ENCODE measurements around the gene CCDC91. TPM values are rescaled to one million over a fixed set of nuclear protein-coding genes. Genes with fewer than 3 reads are reported as not detected.

CCDC91 gene
- total RNA-seq, 4 donors from 2014 or later, result 19.0 to 38.1 (median 23.1) TPM

GRCh38 chr12:28217805-28218204 is 27.5 kb downstream of the CCDC91 start:
- TF ChIP-seq POLR2AphosphoS5 (IDR thresholded peaks at IDR 0.05) (no peak), CTCF (IDR thresholded peaks at IDR 0.05) (no peak), POLR2A (IDR thresholded peaks at IDR 0.05) (no peak), EP300 (IDR thresholded peaks at IDR 0.05) (no peak)
- 84% methylated on average over 2 of the region's 2 CpGs for WGBS

DNA sequence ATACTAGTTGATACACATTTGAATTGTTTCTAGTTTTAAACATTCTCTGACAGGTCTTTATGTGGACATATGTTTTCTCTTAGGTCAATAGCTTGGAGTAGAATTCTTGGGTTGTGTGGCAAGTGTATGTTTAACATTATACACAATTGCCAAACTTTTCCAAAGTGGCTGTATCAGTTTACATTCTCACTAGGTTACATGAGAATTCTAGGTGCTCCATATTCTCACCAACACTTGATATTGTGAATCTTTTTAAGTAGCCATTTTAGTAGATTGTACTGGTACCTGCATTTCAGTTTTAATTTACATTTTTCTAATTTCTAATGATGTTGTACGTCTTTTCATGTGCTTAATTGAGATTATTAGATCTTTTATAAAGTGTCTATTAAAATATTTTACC is 28.6 kb downstream of the CCDC91 start:
- no peaks in the 10 kb centered on the region for H3K36me3 ChIP-seq
- H3K27ac ChIP-seq, result no peak overlapping the region
- no peaks in the 10 kb centered on the region for H3K9me3 ChIP-seq
- no peak for DNase-seq (ENCODE audit: low spot score in 2 of 2)
- H3K4me3 ChIP-seq, result no peak overlapping the region
- TF ChIP-seq POLR2AphosphoS5 (IDR thresholded peaks at IDR 0.05) (no peak), CTCF (IDR thresholded peaks at IDR 0.05) (no peak), POLR2A (IDR thresholded peaks at IDR 0.05) (no peak)
- no peaks in the 10 kb centered on the region for H3K27me3 ChIP-seq
- H3K4me1 ChIP-seq, result no peaks in the 10 kb centered on the region
- 96% methylated on average over 1 of the region's 1 CpG for WGBS

More at GRCh38 chr12:28217805-28218204, 27.5 kb downstream of the CCDC91 start:
- no peaks in the 10 kb centered on the region for H3K36me3 ChIP-seq
- no peaks in the 10 kb centered on the region for H3K27me3 ChIP-seq
- H3K4me3 ChIP-seq, result no peak overlapping the region
- no peaks in the 10 kb centered on the region for H3K9me3 ChIP-seq
- H3K4me1 ChIP-seq, result no peaks in the 10 kb centered on the region
- no peak for DNase-seq (ENCODE audit: low spot score in 2 of 2)
- no peak overlapping the region for H3K27ac ChIP-seq

DNA sequence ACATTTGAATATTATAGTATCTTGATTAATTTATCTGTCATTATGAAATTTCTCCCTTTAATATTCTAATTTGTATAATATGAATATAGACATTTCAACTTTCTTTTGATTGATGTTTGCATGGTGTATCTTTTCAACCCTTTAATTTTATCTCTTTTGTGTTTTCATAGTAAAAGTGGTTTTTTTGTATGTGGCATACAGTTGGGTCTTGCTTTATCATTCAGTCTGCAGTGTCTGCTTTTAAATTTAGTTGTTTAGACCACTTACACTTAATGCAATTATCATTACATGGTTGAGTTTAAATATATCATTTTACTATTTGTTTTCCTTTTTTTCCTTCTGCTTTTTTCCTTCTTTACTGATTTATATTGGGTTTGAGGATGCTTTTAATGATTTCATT is 29.6 kb downstream of the CCDC91 start:
- no peaks in the 10 kb centered on the region for H3K9me3 ChIP-seq
- no peak overlapping the region for H3K27ac ChIP-seq
- no peaks in the 10 kb centered on the region for H3K36me3 ChIP-seq
- H3K4me1 ChIP-seq, result no peaks in the 10 kb centered on the region
- no peak for DNase-seq (ENCODE audit: low spot score in 2 of 2)
- no peaks in the 10 kb centered on the region for H3K27me3 ChIP-seq
- TF ChIP-seq EP300 (IDR thresholded peaks at IDR 0.05) (no peak), POLR2A (IDR thresholded peaks at IDR 0.05) (no peak), CTCF (IDR thresholded peaks at IDR 0.05) (no peak), POLR2AphosphoS5 (IDR thresholded peaks at IDR 0.05) (no peak)
- H3K4me3 ChIP-seq, result no peak overlapping the region

GRCh38 chr12:28222081-28222700 is 31.9 kb downstream of the CCDC91 start:
- no peak for TF ChIP-seq CTCF (IDR thresholded peaks at IDR 0.05)
- TF ChIP-seq POLR2A (IDR thresholded peaks at IDR 0.05), result no peak
- TF ChIP-seq EP300 (IDR thresholded peaks at IDR 0.05), result no peak
- no peak for TF ChIP-seq POLR2AphosphoS5 (IDR thresholded peaks at IDR 0.05)
- no peaks in the 10 kb centered on the region for H3K27me3 ChIP-seq
- H3K27ac ChIP-seq, result no peak overlapping the region
- 81% methylated on average over 2 of the region's 2 CpGs for WGBS
- H3K36me3 ChIP-seq, result no peaks in the 10 kb centered on the region
- H3K4me3 ChIP-seq, result no peak overlapping the region
- H3K9me3 ChIP-seq, result no peaks in the 10 kb centered on the region
- H3K4me1 ChIP-seq, result no peaks in the 10 kb centered on the region
- no peak for DNase-seq (ENCODE audit: low spot score in 2 of 2)

DNA sequence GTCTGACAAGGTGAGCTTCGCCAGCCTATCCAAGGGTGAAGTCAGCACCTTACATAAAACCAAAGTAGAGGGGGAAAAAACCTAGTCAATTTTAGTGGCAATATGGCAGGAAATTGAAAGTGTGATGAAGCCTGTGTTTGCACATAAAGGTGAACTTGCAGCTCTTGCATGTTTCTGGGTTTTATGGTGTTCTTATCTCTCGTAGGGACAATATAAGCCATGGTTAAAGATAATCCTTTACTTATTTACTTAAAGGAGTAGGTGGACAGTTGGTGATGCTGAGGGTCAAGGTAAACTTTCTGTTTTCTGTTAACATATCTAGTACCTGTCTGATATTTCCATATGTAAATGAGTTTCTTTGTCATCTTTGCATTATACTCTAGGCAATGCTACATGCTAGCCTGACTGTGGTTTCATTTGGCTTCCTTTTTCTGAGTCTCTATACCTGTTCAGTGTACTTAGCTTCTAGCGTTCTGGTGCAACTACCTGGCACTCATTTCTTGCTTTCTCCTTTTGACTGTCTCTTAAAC is 32.8 kb downstream of the CCDC91 start:
- no peak overlapping the region for H3K4me3 ChIP-seq
- TF ChIP-seq POLR2AphosphoS5 (IDR thresholded peaks at IDR 0.05), result no peak
- TF ChIP-seq CTCF (IDR thresholded peaks at IDR 0.05), result no peak
- TF ChIP-seq POLR2A (IDR thresholded peaks at IDR 0.05), result no peak
- no peak for TF ChIP-seq EP300 (IDR thresholded peaks at IDR 0.05)
- H3K36me3 ChIP-seq, result no peaks in the 10 kb centered on the region
- H3K9me3 ChIP-seq, result no peaks in the 10 kb centered on the region
- no peak overlapping the region for H3K27ac ChIP-seq
- H3K27me3 ChIP-seq, result no peaks in the 10 kb centered on the region
- 84% methylated on average over 3 of the region's 3 CpGs for WGBS
- H3K4me1 ChIP-seq, result no peaks in the 10 kb centered on the region
- no peak for DNase-seq (ENCODE audit: low spot score in 2 of 2)

Data from suprapubic skin (tissue), 4 donors.